ENCODE measurements around the gene GNAS-AS1.
A peak's percentile ranks its signal among the peaks of the same experiment; 100 is the strongest.

DNA sequence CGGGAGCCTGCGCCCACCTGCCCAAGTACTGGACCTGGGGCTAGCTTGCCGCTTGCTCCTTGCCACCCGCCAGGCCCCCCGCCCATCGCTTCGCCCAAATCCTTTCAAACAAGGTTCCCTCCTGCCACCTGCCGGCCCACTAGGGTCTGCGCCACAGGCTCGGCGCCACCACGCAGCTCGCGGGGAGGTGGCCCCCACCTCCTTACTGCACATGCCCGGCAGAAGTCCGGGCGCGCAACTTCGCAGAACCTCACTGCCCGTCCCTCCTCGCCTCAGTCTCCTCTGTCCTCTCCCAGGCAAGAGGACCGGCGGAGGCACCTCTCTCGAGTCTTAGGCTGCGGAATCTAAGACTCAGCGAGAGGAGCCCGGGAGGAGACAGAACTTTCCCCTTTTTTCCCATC, 11.2 kb downstream of the GNAS-AS1 start:
- peak; percentile 26 for TF ChIP-seq CTCF (IDR thresholded peaks at IDR 0.05)
- TF ChIP-seq EZH2 (IDR thresholded peaks at IDR 0.05; ENCODE audit: borderline replicate concordance, insufficient read depth, low read depth, low read length, poor library complexity, severe bottlenecking): no peak

Data from B cell (primary cell).